ENCODE data around the gene MICAL2. TPM values are rescaled to one million over a fixed set of nuclear protein-coding genes. Genes with fewer than 3 reads are reported as not detected.

Gene MICAL2
- total RNA-seq, 4 donors from 2014 or later = 195 to 499 (median 259) TPM

DNA sequence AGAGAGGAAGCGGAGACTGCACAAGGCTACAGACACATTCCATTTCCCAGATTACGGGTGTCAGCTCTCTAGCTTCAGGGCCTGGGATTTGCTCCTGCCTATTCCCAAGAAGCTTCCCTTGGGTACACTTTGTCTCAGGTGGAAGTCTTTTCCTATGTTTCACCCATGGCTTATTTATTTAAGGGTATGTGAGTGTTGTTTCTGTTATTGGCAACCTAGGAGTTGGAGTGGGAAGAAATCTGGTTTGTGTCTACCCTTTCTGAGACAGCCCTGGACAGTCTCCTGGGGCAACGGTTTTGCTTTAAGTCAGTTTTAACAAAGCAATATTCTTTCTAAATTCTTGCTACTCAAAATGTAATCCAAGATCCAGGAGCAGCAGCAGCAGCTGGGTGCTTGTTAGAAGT, 127.0 kb downstream of the MICAL2 start:
- H3K27me3 ChIP-seq = no peaks in the 10 kb centered on the region
- H3K4me3 ChIP-seq = no peak overlapping the region
- peak overlapping the region; percentile 82 to 89 (median 88) for H3K27ac ChIP-seq (replicated peaks in 1 of 4)
- DNase-seq (ENCODE audit: extremely low spot score) = no peak
- peaks cover 0 to 48% (median 29%) of the 10 kb centered on the region in 4 donors for H3K36me3 ChIP-seq
- H3K4me1 ChIP-seq = peaks cover 18 to 96% (median 91%) of the 10 kb centered on the region in 4 donors
- no peaks in the 10 kb centered on the region for H3K9me3 ChIP-seq
- TF ChIP-seq POLR2AphosphoS5 (IDR thresholded peaks at IDR 0.05) (peak; percentile 80 to 86), EP300 (IDR thresholded peaks at IDR 0.05) (peak; percentile 90)
- TF ChIP-seq, protein P1, sequence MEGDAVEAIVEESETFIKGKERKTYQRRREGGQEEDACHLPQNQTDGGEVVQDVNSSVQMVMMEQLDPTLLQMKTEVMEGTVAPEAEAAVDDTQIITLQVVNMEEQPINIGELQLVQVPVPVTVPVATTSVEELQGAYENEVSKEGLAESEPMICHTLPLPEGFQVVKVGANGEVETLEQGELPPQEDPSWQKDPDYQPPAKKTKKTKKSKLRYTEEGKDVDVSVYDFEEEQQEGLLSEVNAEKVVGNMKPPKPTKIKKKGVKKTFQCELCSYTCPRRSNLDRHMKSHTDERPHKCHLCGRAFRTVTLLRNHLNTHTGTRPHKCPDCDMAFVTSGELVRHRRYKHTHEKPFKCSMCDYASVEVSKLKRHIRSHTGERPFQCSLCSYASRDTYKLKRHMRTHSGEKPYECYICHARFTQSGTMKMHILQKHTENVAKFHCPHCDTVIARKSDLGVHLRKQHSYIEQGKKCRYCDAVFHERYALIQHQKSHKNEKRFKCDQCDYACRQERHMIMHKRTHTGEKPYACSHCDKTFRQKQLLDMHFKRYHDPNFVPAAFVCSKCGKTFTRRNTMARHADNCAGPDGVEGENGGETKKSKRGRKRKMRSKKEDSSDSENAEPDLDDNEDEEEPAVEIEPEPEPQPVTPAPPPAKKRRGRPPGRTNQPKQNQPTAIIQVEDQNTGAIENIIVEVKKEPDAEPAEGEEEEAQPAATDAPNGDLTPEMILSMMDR (IDR thresholded peaks at IDR 0.05) = no peak
- intact Hi-C loops (cut with DNase I) = loop anchor here (2.0 to 10.0 kb wide), 3 partner anchors 73 to 191 kb away; partner anchors contain the start of gene MICAL2
- WGBS = 52% methylated on average over 3 of the region's 3 CpGs

DNA sequence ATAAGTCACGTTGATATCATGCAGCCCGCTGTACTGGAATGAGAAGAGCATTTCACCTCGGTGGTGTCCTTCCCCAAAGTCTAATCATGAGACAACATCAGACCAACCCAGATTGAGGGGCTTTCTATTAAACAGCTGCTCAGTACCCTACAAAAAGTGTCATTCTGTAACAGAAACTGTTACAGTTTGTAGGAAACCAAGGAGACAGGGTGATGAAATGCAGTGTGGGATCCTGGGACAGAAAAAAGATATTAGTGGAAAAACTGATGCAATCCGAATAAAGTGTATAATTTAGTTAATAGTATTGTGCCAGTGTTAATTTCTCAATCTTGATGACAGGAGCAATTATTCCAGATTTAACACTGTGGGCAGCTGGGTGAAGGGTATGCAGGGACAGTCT, 128.0 kb downstream of the MICAL2 start:
- Histone ChIP-seq H3K27ac (replicated peaks in 1 of 4) (peak overlapping the region; percentile 82 to 89 (median 88)), H3K9me3 (no peaks in the 10 kb centered on the region), H3K27me3 (no peaks in the 10 kb centered on the region), H3K4me3 (no peak overlapping the region), H3K4me1 (peaks cover 24 to 97% (median 93%) of the 10 kb centered on the region in 4 donors), H3K36me3 (peaks cover 0 to 58% (median 31%) of the 10 kb centered on the region in 4 donors)
- TF ChIP-seq POLR2AphosphoS5 (IDR thresholded peaks at IDR 0.05) (no peak), EP300 (IDR thresholded peaks at IDR 0.05) (no peak)
- TF ChIP-seq, protein P1 (IDR thresholded peaks at IDR 0.05) = no peak
- intact Hi-C loops (cut with DNase I) = loop anchor here (5.0 to 10.0 kb wide), 2 partner anchors 74 to 126 kb away; partner anchors contain the start of gene MICAL2
- 66% methylated on average over 4 of the region's 4 CpGs for WGBS
- DNase-seq (ENCODE audit: extremely low spot score) = no peak

DNA sequence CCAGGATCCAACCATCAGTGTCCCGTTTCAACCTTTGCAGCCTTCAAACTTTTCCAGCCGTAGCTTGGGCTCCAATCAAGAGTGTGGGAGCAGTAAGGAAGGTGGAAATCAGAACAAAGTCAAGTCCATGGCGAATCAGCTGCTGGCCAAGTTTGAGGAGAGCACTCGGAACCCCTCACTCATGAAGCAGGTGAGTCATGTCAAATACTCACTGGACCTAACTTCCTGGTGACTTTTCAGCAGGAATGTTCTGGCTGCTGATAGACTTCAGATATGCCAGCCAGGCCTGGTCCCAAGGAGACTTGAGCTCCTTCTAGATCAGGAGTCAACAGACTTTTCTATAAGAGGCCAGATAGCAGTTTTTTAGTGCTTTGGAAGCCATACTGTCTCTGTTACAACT, 129.0 kb downstream of the MICAL2 start:
- TF ChIP-seq EP300 (IDR thresholded peaks at IDR 0.05) (no peak), POLR2A (IDR thresholded peaks at IDR 0.05; ENCODE audit: low read depth) (no peak), POLR2AphosphoS5 (IDR thresholded peaks at IDR 0.05) (no peak)
- TF ChIP-seq, protein P1 (IDR thresholded peaks at IDR 0.05) = no peak
- Histone ChIP-seq H3K4me1 (peaks cover 27 to 98% (median 96%) of the 10 kb centered on the region in 4 donors), H3K27me3 (no peaks in the 10 kb centered on the region), H3K4me3 (no peak overlapping the region), H3K36me3 (peaks cover 0 to 66% (median 33%) of the 10 kb centered on the region in 4 donors), H3K9me3 (no peaks in the 10 kb centered on the region), H3K27ac (replicated peaks in 1 of 4) (peak overlapping the region; percentile 14 to 89 (median 88))
- DNase-seq (ENCODE audit: extremely low spot score) = no peak
- WGBS = 100% methylated on average over 4 of the region's 4 CpGs
- intact Hi-C loops (cut with DNase I) = loop anchor here (5.0 to 10.0 kb wide), 2 partner anchors 75 to 127 kb away; partner anchors contain the start of gene MICAL2

DNA sequence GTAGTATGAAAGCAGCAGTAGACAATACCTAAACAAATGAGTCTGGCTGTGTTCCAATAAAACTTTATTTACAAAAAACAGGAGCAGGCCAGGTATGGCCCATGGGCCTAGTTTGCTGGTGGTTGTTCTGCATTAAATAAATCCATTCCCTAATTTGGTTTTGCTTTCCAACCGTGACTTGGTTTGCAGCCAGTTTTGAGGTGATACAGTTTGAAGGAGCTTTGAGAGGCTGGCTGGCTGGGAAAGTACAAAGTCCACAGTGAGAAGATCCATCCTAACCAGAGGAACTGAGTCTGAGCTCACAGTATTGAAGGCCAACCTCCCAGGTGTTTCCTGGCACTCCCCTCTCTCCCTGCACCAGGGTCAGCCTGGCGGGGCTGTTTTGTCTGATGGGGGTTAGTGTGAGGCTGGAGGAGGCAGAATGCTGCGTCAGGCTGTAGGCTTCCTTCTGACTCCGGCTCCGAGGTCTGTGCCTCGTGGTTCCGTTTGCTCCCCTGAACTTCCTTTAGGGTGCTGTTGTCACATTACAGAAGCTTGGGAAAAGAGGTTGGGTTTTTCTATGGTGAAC, 129.5 kb downstream of the MICAL2 start:
- Histone ChIP-seq H3K36me3 (peaks cover 0 to 70% (median 35%) of the 10 kb centered on the region in 4 donors), H3K4me1 (peaks cover 27 to 98% (median 96%) of the 10 kb centered on the region in 4 donors), H3K27ac (replicated peaks in 1 of 4) (peak overlapping the region; percentile 65 to 89 (median 88)), H3K4me3 (no peak overlapping the region), H3K27me3 (no peaks in the 10 kb centered on the region), H3K9me3 (no peaks in the 10 kb centered on the region)
- 74% methylated on average over 5 of the region's 7 CpGs for WGBS
- DNase-seq (ENCODE audit: extremely low spot score) = no peak
- TF ChIP-seq EP300 (IDR thresholded peaks at IDR 0.05) (no peak), POLR2AphosphoS5 (IDR thresholded peaks at IDR 0.05) (peak; percentile 7 to 14)
- intact Hi-C loops (cut with DNase I) = loop anchor here (5.0 to 10.0 kb wide), 2 partner anchors 75 to 128 kb away; partner anchors contain the start of gene MICAL2

DNA sequence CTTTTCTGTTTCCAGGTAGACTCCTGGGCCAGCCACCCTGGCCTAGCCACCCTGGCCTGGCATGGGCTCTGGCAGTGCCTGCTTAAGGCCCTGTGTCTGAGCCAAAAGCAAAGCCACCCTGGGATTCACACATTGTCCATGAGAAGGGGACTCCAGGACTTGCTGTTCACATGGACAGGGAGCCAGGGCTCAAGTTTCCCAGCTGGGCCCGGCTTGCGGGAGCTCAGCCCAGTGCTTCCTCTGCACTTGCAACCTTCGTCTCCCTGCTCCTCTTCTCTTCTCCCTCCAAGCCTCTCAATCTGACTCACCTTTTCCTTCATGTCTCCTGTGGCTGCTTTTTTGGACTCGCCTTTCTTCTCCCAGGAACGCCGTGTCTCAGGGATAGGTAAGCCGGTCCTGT, 130.3 kb downstream of the MICAL2 start:
- WGBS = 81% methylated on average over 7 of the region's 7 CpGs
- Histone ChIP-seq H3K36me3 (peaks cover 0 to 76% (median 40%) of the 10 kb centered on the region in 4 donors), H3K27ac (replicated peaks in 1 of 4) (peak overlapping the region; percentile 65 to 89 (median 88)), H3K4me3 (no peak overlapping the region), H3K9me3 (no peaks in the 10 kb centered on the region), H3K27me3 (no peaks in the 10 kb centered on the region), H3K4me1 (peaks cover 35 to 98% (median 96%) of the 10 kb centered on the region in 4 donors)
- DNase-seq (ENCODE audit: extremely low spot score) = no peak
- TF ChIP-seq EP300 (IDR thresholded peaks at IDR 0.05) (no peak), POLR2A (IDR thresholded peaks at IDR 0.05; ENCODE audit: low read depth) (no peak)
- intact Hi-C loops (cut with DNase I) = no loop called here

Data from esophagus muscularis mucosa (tissue), 4 donors.